Gastrocnemius medialis (tissue), 4 donors: ENCODE measurements around the gene RIN3. TPM values are rescaled to one million over a fixed set of nuclear protein-coding genes. Genes with fewer than 3 reads are reported as not detected.

Source experiments
- ATAC-seq, 2 donors: fragments of 150-250 bp; one replicate each; pipeline ENCODE4 v1.9.1; 2016
- DNase-seq, 2 donors: peaks; one replicate each; pipeline ENCODE4 v3.0.0-alpha.2; 2019
- H3K27ac ChIP-seq, 4 donors: fragments of 200-600 bp; sonication (generic); 1 replicate in 1 of 4; 2 replicates in 3 of 4; pipeline ENCODE4 v1.5.1; 2016 to 2018; ENCODE audit warnings: mild to moderate bottlenecking in 2 of 4, moderate library complexity in 1 of 4
- H3K27me3 ChIP-seq, 3 donors: fragments of 200-600 bp; sonication (generic) in 2 of 3; 1 replicate in 1 of 3; 2 replicates in 2 of 3; pipeline versions ENCODE4 v1.5.1 to v1.6.0; 2016 to 2019; ENCODE audit warnings: mild to moderate bottlenecking in 1 of 3, moderate library complexity in 1 of 3
- H3K36me3 ChIP-seq, 2 donors: fragments of 200-600 bp; sonication (generic) in 1 of 2; one replicate each; pipeline ENCODE4 v1.5.1; 2017 to 2018
- H3K4me1 ChIP-seq, 2 donors: fragments of 200-600 bp; sonication (generic) in 1 of 2; one replicate each; pipeline ENCODE4 v1.5.1; 2016 to 2017; ENCODE audit warnings: mild to moderate bottlenecking in 2 of 2
- H3K4me3 ChIP-seq, 4 donors: fragments of 200-600 bp; sonication (generic) in 3 of 4; 1 replicate in 1 of 4; 2 replicates in 3 of 4; pipeline ENCODE4 v1.5.1; 2016 to 2019; ENCODE audit warnings: mild to moderate bottlenecking in 2 of 4
- H3K9me3 ChIP-seq, 3 donors: fragments of 200-600 bp; sonication (generic) in 2 of 3; 1 replicate in 1 of 3; 2 replicates in 2 of 3; pipeline ENCODE4 v1.5.1; 2016 to 2019
- CTCF ChIP-seq, 5 experiments: fragments of 450-650 bp in 3 of 5; fragments of 200-600 bp in 2 of 5; sonication (generic) in 2 of 5; IDR thresholded peaks in 4 of 5; conservative IDR thresholded peaks in 1 of 5; 1 replicate in 4 of 5; 2 replicates in 1 of 5; pipeline ENCODE4 v1.5.1; 2016 to 2019; ENCODE audit warnings: antibody characterized with exemption in 5 of 5, mild to moderate bottlenecking in 3 of 5, moderate library complexity in 3 of 5
- POLR2A ChIP-seq, 2 donors: fragments of 450-650 bp; IDR thresholded peaks; one replicate each; pipeline ENCODE4 v1.6.1; 2017; ENCODE audit warnings: antibody characterized with exemption in 2 of 2, mild to moderate bottlenecking in 2 of 2, moderate library complexity in 2 of 2
- in situ Hi-C, 4 donors: fragments of 200-750 bp; cut with MboI; loops; one replicate each; pipeline versions ENCODE4 v1.15.0 to v1.8.0; 2017; ENCODE audit warnings: low sequenced_read_pairs in 4 of 4
- intact Hi-C: fragments of 100-400 bp; cut with DNase I; formaldehyde crosslinking; loops from one replicate; pipeline ENCODE4 v1.15.1; 2023; ENCODE audit warnings: low total_unique reads
- total RNA-seq, 4 donors: library from RNA; depleted of rRNA; stranded (reverse); fragments of >200 nt; gene quantifications; one replicate each; pipeline versions ENCODE4 v1.1.0 to v1.2.3, GENCODE V29; 2016

Gene RIN3
- total RNA-seq, 4 donors from 2014 or later: 2.1 to 3.7 (median 2.6) TPM

GRCh38 chr14:92660571-92660970, 147.0 kb downstream of the RIN3 start:
- Histone ChIP-seq H3K9me3 (no peaks in the 10 kb centered on the region), H3K27me3 (no peaks in the 10 kb centered on the region), H3K4me3 (no peak overlapping the region), H3K4me1 (peaks cover 0 to 5% of the 10 kb centered on the region in 2 donors), H3K27ac (peak overlapping the region; percentile 22 to 57 (median 48)), H3K36me3 (no peaks in the 10 kb centered on the region)
- no peak for TF ChIP-seq CTCF (IDR thresholded peaks at IDR 0.05 in 4 of 5, conservative IDR thresholded peaks at IDR 0.05 in 1 of 5)
- TF ChIP-seq POLR2A (IDR thresholded peaks at IDR 0.05): no peak
- in situ Hi-C loops: no loop called here
- DNase-seq (no peak), ATAC-seq (no peak)
- intact Hi-C loops: no loop called here

- no peak for TF ChIP-seq CTCF (IDR thresholded peaks at IDR 0.05 in 4 of 5, conservative IDR thresholded peaks at IDR 0.05 in 1 of 5)
- TF ChIP-seq POLR2A (IDR thresholded peaks at IDR 0.05): no peak
- DNase-seq (no peak), ATAC-seq (no peak)
- intact Hi-C loops: no loop called here
- Histone ChIP-seq H3K9me3 (no peaks in the 10 kb centered on the region), H3K27ac (no peak overlapping the region), H3K27me3 (no peaks in the 10 kb centered on the region), H3K36me3 (no peaks in the 10 kb centered on the region), H3K4me3 (no peak overlapping the region), H3K4me1 (peaks cover 0 to 5% of the 10 kb centered on the region in 2 donors)
- in situ Hi-C loops: no loop called here
Measured at GRCh38 chr14:92663049-92663448, 149.5 kb downstream of the RIN3 start.

GRCh38 chr14:92665661-92666110, 152.1 kb downstream of the RIN3 start:
- H3K27me3 ChIP-seq: no peaks in the 10 kb centered on the region
- no peak overlapping the region for H3K4me3 ChIP-seq
- H3K9me3 ChIP-seq: no peaks in the 10 kb centered on the region
- intact Hi-C loops: no loop called here
- in situ Hi-C loops: no loop called here
- peak overlapping the region in 3 of 4 donors; percentile 25 to 41 (median 38) for H3K27ac ChIP-seq
- H3K4me1 ChIP-seq: no peaks in the 10 kb centered on the region
- DNase-seq (no peak), ATAC-seq (no peak)
- no peaks in the 10 kb centered on the region for H3K36me3 ChIP-seq
- TF ChIP-seq CTCF (IDR thresholded peaks at IDR 0.05 in 4 of 5, conservative IDR thresholded peaks at IDR 0.05 in 1 of 5) (no peak), POLR2A (IDR thresholded peaks at IDR 0.05) (peak in 1 of 2 donors; percentile 19)

GRCh38 chr14:92666251-92666650, 152.7 kb downstream of the RIN3 start:
- ATAC-seq (no peak), DNase-seq (no peak)
- in situ Hi-C loops: no loop called here
- Histone ChIP-seq H3K36me3 (no peaks in the 10 kb centered on the region), H3K9me3 (no peaks in the 10 kb centered on the region), H3K4me1 (no peaks in the 10 kb centered on the region), H3K4me3 (no peak overlapping the region), H3K27ac (peak overlapping the region in 2 of 4 donors; percentile 25 to 41), H3K27me3 (no peaks in the 10 kb centered on the region)
- TF ChIP-seq POLR2A (IDR thresholded peaks at IDR 0.05): no peak
- TF ChIP-seq CTCF (IDR thresholded peaks at IDR 0.05 in 4 of 5, conservative IDR thresholded peaks at IDR 0.05 in 1 of 5): no peak
- intact Hi-C loops: no loop called here
